HEK293T (cell line): Measurements from ENCODE around the gene TCF7L2.

Source experiments
- ELF4 ChIP-seq: fragments of 450-650 bp; IDR thresholded peaks from 2 replicates; pipeline ENCODE4 v1.6.1; 2017; ENCODE audit warnings: antibody characterized with exemption
- FOXK2 ChIP-seq: fragments of 450-650 bp; IDR thresholded peaks from 2 replicates; pipeline ENCODE4 v1.6.1; 2016; ENCODE audit warnings: mild to moderate bottlenecking
- HDGF ChIP-seq: fragments of 450-650 bp; IDR thresholded peaks from 2 replicates; pipeline ENCODE4 v1.6.1; 2017; ENCODE audit warnings: antibody characterized with exemption, borderline replicate concordance
- LEF1 ChIP-seq: fragments of 450-650 bp; IDR thresholded peaks from 2 replicates; pipeline ENCODE4 v1.6.1; 2017; ENCODE audit warnings: mild to moderate bottlenecking, borderline replicate concordance
- PKNOX1 ChIP-seq: fragments of 450-650 bp; IDR thresholded peaks from 2 replicates; pipeline ENCODE4 v1.6.1; 2016
- SP1 ChIP-seq: fragments of 450-650 bp; IDR thresholded peaks from 2 replicates; pipeline ENCODE4 v1.6.1; 2017
- SUZ12 ChIP-seq: fragments of 450-650 bp; IDR thresholded peaks from 2 replicates; pipeline ENCODE4 v1.6.1; 2016; ENCODE audit warnings: mild to moderate bottlenecking
- TARDBP ChIP-seq: fragments of 450-650 bp; IDR thresholded peaks from 2 replicates; pipeline ENCODE4 v1.6.1; 2016

DNA sequence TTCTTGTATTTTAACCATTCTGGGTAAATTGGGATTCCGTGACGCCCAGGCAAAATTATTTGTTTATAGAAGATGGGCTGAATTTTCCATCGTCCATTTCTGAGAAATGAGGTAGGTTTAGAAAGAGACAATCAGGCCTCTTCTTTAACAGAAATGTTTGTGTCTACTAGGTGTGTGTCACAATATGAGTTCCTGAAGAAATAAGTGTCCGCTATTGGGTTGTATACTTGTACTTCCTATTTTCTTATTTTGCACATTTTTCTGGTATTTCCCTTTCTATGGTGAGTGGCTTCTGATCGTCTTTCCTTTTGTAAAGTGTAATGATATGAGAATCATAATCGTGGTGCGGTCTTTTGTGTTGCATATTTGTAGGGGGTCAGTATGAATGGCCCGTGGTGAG lies 83.9 kb downstream of the TCF7L2 start:
- no peak for TF ChIP-seq LEF1
- no peak for TF ChIP-seq HDGF
- no peak for TF ChIP-seq PKNOX1
- TF ChIP-seq ELF4 = no peak
- no peak for TF ChIP-seq SP1
- TF ChIP-seq SUZ12 = no peak
- TF ChIP-seq FOXK2 = no peak
- no peak for TF ChIP-seq TARDBP
